ENCODE measurements around the gene PCMT1. TPM values are rescaled to one million over a fixed set of nuclear protein-coding genes. Genes with fewer than 3 reads are reported as not detected.

Gene PCMT1
- total RNA-seq, 2 experiments from 2014 or later: 117 to 125 TPM

DNA sequence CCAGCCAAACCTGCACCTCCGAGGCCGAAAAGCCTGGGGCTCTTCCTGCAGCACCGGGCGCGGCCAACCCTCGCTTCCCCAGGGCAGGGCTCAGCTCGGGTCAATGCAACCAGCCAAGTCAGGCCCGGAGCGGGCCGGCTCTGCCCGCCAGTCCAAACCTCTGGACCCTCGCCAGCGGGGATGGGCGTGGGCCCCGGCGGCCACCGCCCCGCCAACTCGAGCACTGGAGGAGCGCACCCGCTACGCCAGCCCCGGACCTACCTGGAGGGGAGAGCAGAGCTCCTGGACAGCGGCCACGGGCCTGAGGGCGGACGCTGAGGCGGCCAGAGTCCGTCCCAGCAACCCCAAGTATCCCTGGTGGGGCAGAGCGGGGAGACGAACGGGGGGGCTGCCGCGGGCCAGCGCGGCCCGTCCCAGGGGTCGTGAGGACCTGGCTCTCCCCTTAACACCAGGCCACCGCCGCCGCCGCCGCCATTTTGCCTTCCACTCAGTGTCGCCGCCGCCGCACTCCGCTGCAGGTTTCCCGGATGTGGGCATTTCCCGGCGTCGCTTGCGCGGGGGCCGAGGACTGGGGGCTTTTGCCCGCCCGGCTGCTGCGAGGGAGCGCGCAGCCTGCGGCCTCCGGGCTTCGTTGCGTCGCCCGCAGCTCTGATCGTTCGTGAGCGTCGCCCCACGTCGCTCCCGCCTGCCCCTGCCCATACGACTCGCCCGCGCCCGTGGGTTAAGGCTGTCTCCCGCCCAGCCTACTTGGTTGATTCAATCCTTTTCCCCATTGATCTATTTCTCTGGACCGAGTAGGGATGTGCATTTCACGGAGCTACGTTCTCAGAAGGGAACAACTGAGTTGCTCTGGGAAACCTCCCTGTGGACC, 31.7 kb upstream of the PCMT1 start, which contains the start of gene LATS1:
LATS1 (minus strand) TSS at position 514 of the 871 bp plus-strand sequence. CDS start 15,975 bp downstream, outside the sequence.
- Histone ChIP-seq H3K9me3 (ENCODE audit: low read length) (no peaks in the 10 kb centered on the region), H3K36me3 (ENCODE audit: insufficient read depth, low read length) (peaks cover 32% of the 10 kb centered on the region), H3K4me3 (ENCODE audit: low read depth, low read length, poor library complexity, severe bottlenecking) (peak within 1 kb of the TSS; percentile 94), H2AFZ (ENCODE audit: low read length) (peak within 1 kb of the TSS; percentile 91), H3K4me2 (ENCODE audit: low read length) (peak within 1 kb of the TSS; percentile 87), H3K4me1 (ENCODE audit: insufficient read depth, low read length, poor library complexity, severe bottlenecking) (peaks cover 19% of the 10 kb centered on the region), H3K27ac (ENCODE audit: low read depth, low read length, poor library complexity, severe bottlenecking) (peak within 1 kb of the TSS; percentile 71), H4K20me1 (ENCODE audit: insufficient read depth, low read length) (peaks cover 19% of the 10 kb centered on the region; the same call in 1 of the 2 replicates), H3K9me2 (ENCODE audit: insufficient read depth, low read length) (no peaks in the 10 kb centered on the region), H3K79me2 (ENCODE audit: insufficient read depth, low read depth, low read length) (peaks cover 50% of the 10 kb centered on the region)
- POLR2A ChIA-PET: interaction anchor here (0.6 to 2.1 kb wide), 19 partner anchors 12 to 152 kb away, joined by 3 to 6 read pairs (median 4); partner anchors contain the start of genes GINM1 and NUP43
- intact Hi-C loops (cut with micrococcal nuclease; ENCODE audit: unreplicated experiment): loop anchor here (1.0 to 5.0 kb wide), 2 partner anchors 151 to 171 kb away; partner anchors contain the start of gene PPIL4
- no TSS peak for BruUV-seq (replicated peaks)
- no peak for TF ChIP-seq EZH2phosphoT487 (IDR thresholded peaks at IDR 0.05; ENCODE audit: borderline replicate concordance, low read depth, low read length)
- TF ChIP-seq, protein P1, sequence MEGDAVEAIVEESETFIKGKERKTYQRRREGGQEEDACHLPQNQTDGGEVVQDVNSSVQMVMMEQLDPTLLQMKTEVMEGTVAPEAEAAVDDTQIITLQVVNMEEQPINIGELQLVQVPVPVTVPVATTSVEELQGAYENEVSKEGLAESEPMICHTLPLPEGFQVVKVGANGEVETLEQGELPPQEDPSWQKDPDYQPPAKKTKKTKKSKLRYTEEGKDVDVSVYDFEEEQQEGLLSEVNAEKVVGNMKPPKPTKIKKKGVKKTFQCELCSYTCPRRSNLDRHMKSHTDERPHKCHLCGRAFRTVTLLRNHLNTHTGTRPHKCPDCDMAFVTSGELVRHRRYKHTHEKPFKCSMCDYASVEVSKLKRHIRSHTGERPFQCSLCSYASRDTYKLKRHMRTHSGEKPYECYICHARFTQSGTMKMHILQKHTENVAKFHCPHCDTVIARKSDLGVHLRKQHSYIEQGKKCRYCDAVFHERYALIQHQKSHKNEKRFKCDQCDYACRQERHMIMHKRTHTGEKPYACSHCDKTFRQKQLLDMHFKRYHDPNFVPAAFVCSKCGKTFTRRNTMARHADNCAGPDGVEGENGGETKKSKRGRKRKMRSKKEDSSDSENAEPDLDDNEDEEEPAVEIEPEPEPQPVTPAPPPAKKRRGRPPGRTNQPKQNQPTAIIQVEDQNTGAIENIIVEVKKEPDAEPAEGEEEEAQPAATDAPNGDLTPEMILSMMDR (conservative IDR thresholded peaks at IDR 0.05; ENCODE audit: low read length): no peak
- CTCF ChIA-PET (ENCODE audit: unreplicated experiment): interaction anchor here (0.7 kb wide), 1 partner anchor 28 kb away, joined by 3 read pairs; the partner anchor contains the start of gene NUP43
- DNase-seq (ENCODE audit: low spot score): peak; percentile 91

DNA sequence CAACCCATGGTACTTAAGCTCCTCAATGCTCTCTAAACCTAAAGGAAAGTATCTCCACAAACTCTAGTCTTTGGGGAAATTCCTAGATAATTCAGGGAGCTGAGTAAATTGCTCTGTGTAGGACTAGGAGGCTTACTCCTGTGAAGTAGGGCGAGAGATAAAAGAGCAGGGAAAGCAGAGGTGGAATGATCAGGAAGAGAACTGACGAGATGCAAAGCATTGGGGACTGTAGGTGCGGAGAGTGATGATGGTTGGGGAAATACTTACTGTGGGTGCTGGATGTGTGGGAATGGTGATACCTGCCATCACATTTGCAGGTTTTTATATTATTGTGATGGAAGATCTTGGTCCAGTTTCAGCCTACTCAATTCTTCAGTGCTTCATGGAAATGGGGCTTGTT, 30.0 kb upstream of the PCMT1 start:
- no peaks in the 10 kb centered on the region for H3K9me3 ChIP-seq (ENCODE audit: low read length)
- TF ChIP-seq EZH2phosphoT487 (IDR thresholded peaks at IDR 0.05; ENCODE audit: borderline replicate concordance, low read depth, low read length): no peak
- TF ChIP-seq, protein P1 (conservative IDR thresholded peaks at IDR 0.05; ENCODE audit: low read length): no peak
- no peak overlapping the region for H3K4me2 ChIP-seq (ENCODE audit: low read length)
- BruUV-seq (replicated peaks): no TSS peak
- ChIA-PET CTCF (ENCODE audit: unreplicated experiment) (no interaction called here), POLR2A (interaction anchor here (1.2 to 2.1 kb wide), 2 partner anchors 28 to 44 kb away, joined by 3 to 6 read pairs; no protein-coding TSS in a partner anchor)
- no peaks in the 10 kb centered on the region for H3K9me2 ChIP-seq (ENCODE audit: insufficient read depth, low read length)
- H3K36me3 ChIP-seq (ENCODE audit: insufficient read depth, low read length): peaks cover 37% of the 10 kb centered on the region
- H2AFZ ChIP-seq (ENCODE audit: low read length): no peak overlapping the region
- peaks cover 33% of the 10 kb centered on the region for H3K79me2 ChIP-seq (ENCODE audit: insufficient read depth, low read depth, low read length)
- H3K4me3 ChIP-seq (ENCODE audit: low read depth, low read length, poor library complexity, severe bottlenecking): no peak overlapping the region
- DNase-seq (ENCODE audit: low spot score): no peak
- no peak overlapping the region for H3K27ac ChIP-seq (ENCODE audit: low read depth, low read length, poor library complexity, severe bottlenecking)
- intact Hi-C loops (cut with micrococcal nuclease; ENCODE audit: unreplicated experiment): loop anchor here (5.0 kb wide), 1 partner anchor 172 kb away; the partner anchor contains the start of gene PPIL4
- peaks cover 19% of the 10 kb centered on the region; the same call in 1 of the 2 replicates for H4K20me1 ChIP-seq (ENCODE audit: insufficient read depth, low read length)
- H3K4me1 ChIP-seq (ENCODE audit: insufficient read depth, low read length, poor library complexity, severe bottlenecking): peaks cover 19% of the 10 kb centered on the region

Data from OCI-LY7 (cell line).